ENCODE measurements around the gene GSTA1.
"Not testable (repeated sequence)": the region's sequence is repeated elsewhere in the genome, so short reads cannot be mapped to it uniquely, and the experiment has no call there.

GSTA1 gene

GRCh38 chr6:52803668-52804255, at the start of gene GSTA1:
Gene GSTA1, minus strand, starts transcription at chr6:52803816. Its CDS starts 4,549 bp downstream, at chr6:52799267.
- DNase-seq; H3K9me3 ChIP-seq (ENCODE audit: severe bottlenecking); H3K36me3 ChIP-seq; H3K4me3 ChIP-seq (ENCODE audit: low read depth, low read length); H3K27me3 ChIP-seq (ENCODE audit: insufficient read depth, low read depth, severe bottlenecking); H3K27ac ChIP-seq: not testable (repeated sequence)

- Histone ChIP-seq H3K9me3 (ENCODE audit: severe bottlenecking) (peaks cover 11% of the 10 kb centered on the region), H3K27ac (no peak overlapping the region), H3K36me3 (no peaks in the 10 kb centered on the region), H3K4me3 (ENCODE audit: low read depth, low read length) (no peak overlapping the region), H3K27me3 (ENCODE audit: insufficient read depth, low read depth, severe bottlenecking) (no peaks in the 10 kb centered on the region)
- DNase-seq, result no peak
- TF ChIP-seq CTCF (IDR thresholded peaks at IDR 0.05; ENCODE audit: low read depth, low read length), result no peak
Measured at GRCh38 chr6:52849137-52849536, 45.5 kb upstream of the GSTA1 start.

- H3K27me3 ChIP-seq (ENCODE audit: insufficient read depth, low read depth, severe bottlenecking), result no peaks in the 10 kb centered on the region
- no peak for DNase-seq
- no peak overlapping the region for H3K27ac ChIP-seq
- no peak overlapping the region for H3K4me3 ChIP-seq (ENCODE audit: low read depth, low read length)
- H3K36me3 ChIP-seq, result no peaks in the 10 kb centered on the region
- TF ChIP-seq CTCF (IDR thresholded peaks at IDR 0.05; ENCODE audit: low read depth, low read length), result no peak
- H3K9me3 ChIP-seq (ENCODE audit: severe bottlenecking), result peaks cover 11% of the 10 kb centered on the region
Measured at GRCh38 chr6:52846002-52846401, 42.4 kb upstream of the GSTA1 start.

- Histone ChIP-seq H3K36me3 (no peaks in the 10 kb centered on the region), H3K27ac (no peak overlapping the region), H3K27me3 (ENCODE audit: insufficient read depth, low read depth, severe bottlenecking) (no peaks in the 10 kb centered on the region), H3K4me3 (ENCODE audit: low read depth, low read length) (no peak overlapping the region), H3K9me3 (ENCODE audit: severe bottlenecking) (peaks cover 8% of the 10 kb centered on the region)
- no peak for TF ChIP-seq CTCF (IDR thresholded peaks at IDR 0.05; ENCODE audit: low read depth, low read length)
- DNase-seq, result no peak
Measured at GRCh38 chr6:52843605-52844004, 40.0 kb upstream of the GSTA1 start.

GRCh38 chr6:52840763-52841585, 37.4 kb upstream of the GSTA1 start, which contains the start of gene GSTA5:
Gene GSTA5, minus strand, starts transcription at chr6:52840813.
- TF ChIP-seq CTCF (IDR thresholded peaks at IDR 0.05; ENCODE audit: low read depth, low read length), result no peak

GRCh38 chr6:52839124-52840055, 35.8 kb upstream of the GSTA1 start:
- peak; percentile 92 for TF ChIP-seq CTCF (IDR thresholded peaks at IDR 0.05; ENCODE audit: low read depth, low read length)
- no peaks in the 10 kb centered on the region for H3K36me3 ChIP-seq
- H3K9me3 ChIP-seq (ENCODE audit: severe bottlenecking), result no peaks in the 10 kb centered on the region
- no peaks in the 10 kb centered on the region for H3K27me3 ChIP-seq (ENCODE audit: insufficient read depth, low read depth, severe bottlenecking)
- no peak overlapping the region for H3K27ac ChIP-seq
- H3K4me3 ChIP-seq (ENCODE audit: low read depth, low read length), result no peak overlapping the region
- peak; percentile 86 for DNase-seq

More at GRCh38 chr6:52840763-52841585, 37.4 kb upstream of the GSTA1 start, which contains the start of gene GSTA5:
- no peaks in the 10 kb centered on the region for H3K9me3 ChIP-seq (ENCODE audit: severe bottlenecking)
- H3K27ac ChIP-seq, result no peak within 1 kb of the TSS
- no peaks in the 10 kb centered on the region for H3K27me3 ChIP-seq (ENCODE audit: insufficient read depth, low read depth, severe bottlenecking)
- no peak within 1 kb of the TSS for H3K4me3 ChIP-seq (ENCODE audit: low read depth, low read length)
- H3K36me3 ChIP-seq, result no peaks in the 10 kb centered on the region
- no peak for DNase-seq

Data from WERI-Rb-1 (cell line).